ENCODE data around the gene TNKS2. TPM values are rescaled to one million over a fixed set of nuclear protein-coding genes. Genes with fewer than 3 reads are reported as not detected.

The TNKS2 gene
- total RNA-seq, 1 donor from 2014 or later = 48.2 TPM

GRCh38 chr10:91797048-91797690 lies 1.1 kb upstream of the TNKS2 start:
- TF ChIP-seq CTCF (IDR thresholded peaks at IDR 0.05; ENCODE audit: insufficient read depth, low read length, severe bottlenecking) = no peak
- FAIRE-seq (no peak), DNase-seq (ENCODE audit: low read depth) (peak; percentile 70)
- Histone ChIP-seq H3K36me3 (ENCODE audit: control insufficient read depth, insufficient read depth, low read length) (no peaks in the 10 kb centered on the region), H3K27me3 (ENCODE audit: control insufficient read depth, insufficient read depth, low read length) (no peaks in the 10 kb centered on the region), H3K4me3 (ENCODE audit: low read depth, low read length) (peak overlapping the region; percentile 98)

GRCh38 chr10:91798649-91799611 lies 704 bp downstream of the TNKS2 start:
- no peak for FAIRE-seq

GRCh38 chr10:91799612-91799975 lies 1.4 kb downstream of the TNKS2 start:
- TF ChIP-seq CTCF (IDR thresholded peaks at IDR 0.05; ENCODE audit: insufficient read depth, low read length, severe bottlenecking) = no peak
- peak; percentile 80 for DNase-seq (ENCODE audit: low read depth)
- no peak for FAIRE-seq
- peak overlapping the region; percentile 98 for H3K4me3 ChIP-seq (ENCODE audit: low read depth, low read length)
- H3K27me3 ChIP-seq (ENCODE audit: control insufficient read depth, insufficient read depth, low read length) = no peaks in the 10 kb centered on the region
- H3K36me3 ChIP-seq (ENCODE audit: control insufficient read depth, insufficient read depth, low read length) = no peaks in the 10 kb centered on the region

More at GRCh38 chr10:91798649-91799611, 704 bp downstream of the TNKS2 start:
- Histone ChIP-seq H3K4me3 (ENCODE audit: low read depth, low read length) (peak overlapping the region; percentile 98), H3K36me3 (ENCODE audit: control insufficient read depth, insufficient read depth, low read length) (no peaks in the 10 kb centered on the region), H3K27me3 (ENCODE audit: control insufficient read depth, insufficient read depth, low read length) (no peaks in the 10 kb centered on the region)
- DNase-seq (ENCODE audit: low read depth) = peak; percentile 69
- no peak for TF ChIP-seq CTCF (IDR thresholded peaks at IDR 0.05; ENCODE audit: insufficient read depth, low read length, severe bottlenecking)

GRCh38 chr10:91800182-91800581 lies 2.0 kb downstream of the TNKS2 start:
- peak overlapping the region; percentile 98 for H3K4me3 ChIP-seq (ENCODE audit: low read depth, low read length)
- no peak for FAIRE-seq
- no peak for DNase-seq (ENCODE audit: low read depth)
- H3K36me3 ChIP-seq (ENCODE audit: control insufficient read depth, insufficient read depth, low read length) = no peaks in the 10 kb centered on the region
- no peak for TF ChIP-seq CTCF (IDR thresholded peaks at IDR 0.05; ENCODE audit: insufficient read depth, low read length, severe bottlenecking)
- no peaks in the 10 kb centered on the region for H3K27me3 ChIP-seq (ENCODE audit: control insufficient read depth, insufficient read depth, low read length)

- Histone ChIP-seq H3K27me3 (ENCODE audit: control insufficient read depth, insufficient read depth, low read length) (no peaks in the 10 kb centered on the region), H3K4me3 (ENCODE audit: low read depth, low read length) (no peak overlapping the region), H3K36me3 (ENCODE audit: control insufficient read depth, insufficient read depth, low read length) (peaks cover 2% of the 10 kb centered on the region)
- DNase-seq (ENCODE audit: low read depth) (no peak), FAIRE-seq (no peak)
- no peak for TF ChIP-seq CTCF (IDR thresholded peaks at IDR 0.05; ENCODE audit: insufficient read depth, low read length, severe bottlenecking)
Measured at GRCh38 chr10:91800756-91801155, 2.5 kb downstream of the TNKS2 start.

Measured in bronchial epithelial cell (primary cell).